ENCODE measurements around the gene ADGB.

The ADGB gene

DNA sequence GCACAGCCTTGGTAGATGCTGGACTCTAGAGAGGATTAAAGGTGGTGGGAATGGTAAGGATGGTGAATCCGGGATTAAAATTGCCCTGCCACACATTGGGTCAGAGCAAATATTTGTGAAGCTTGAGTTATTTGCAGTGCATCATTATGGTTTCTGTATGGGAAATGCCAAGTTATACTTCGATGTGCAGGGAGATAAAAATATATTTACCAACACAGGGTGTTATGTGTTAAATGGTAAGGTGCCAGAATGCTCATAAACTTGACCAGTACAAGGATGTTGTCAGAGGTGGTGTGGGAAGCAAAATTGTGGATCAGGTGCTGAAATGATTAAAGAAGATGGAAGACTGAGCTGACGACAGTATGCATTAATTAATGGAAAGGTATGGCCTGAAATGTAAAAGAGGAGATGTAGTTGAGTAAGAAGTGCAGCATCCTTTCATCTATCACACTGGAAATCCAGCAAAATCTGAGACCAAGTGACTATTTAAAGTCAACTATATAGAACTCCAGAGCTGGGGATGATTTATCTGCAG is 262.3 kb downstream of the ADGB start:
- DNase-seq (ENCODE audit: low read depth in 2 of 2), result no peak

- no peak for DNase-seq (ENCODE audit: low read depth in 2 of 2)
Observed at GRCh38 chr6:146861716-146862115, 262.9 kb downstream of the ADGB start.

- DNase-seq (ENCODE audit: low read depth in 2 of 2), result no peak
Observed at GRCh38 chr6:146862508-146862919, 263.7 kb downstream of the ADGB start.

- no peak for DNase-seq (ENCODE audit: low read depth in 2 of 2)
Observed at GRCh38 chr6:146864300-146864699, 265.5 kb downstream of the ADGB start.

- DNase-seq (ENCODE audit: low read depth in 2 of 2), result no peak
Observed at GRCh38 chr6:146864885-146865284, 266.1 kb downstream of the ADGB start.

All from stimulated activated CD4-positive, alpha-beta T cell treated with anti-CD3 and anti-CD28 coated beads, Interleukin-12 subunit alpha, Interleukin-12 subunit beta, amount 100 ng/mL, for 24 hours (primary cell).